B cell (primary cell): ENCODE measurements around the gene GUCY2D. TPM values are rescaled to one million over a fixed set of nuclear protein-coding genes. Genes with fewer than 3 reads are reported as not detected.

Experiments used
- ATAC-seq: fragments of 200-7000 bp; cut with Tn5 transposase; one replicate; pipeline ENCODE4 v1.10.0; 2021; ENCODE audit warnings: low read depth, mild to moderate bottlenecking, moderate number of reproducible peaks, moderate library complexity
- CTCF ChIA-PET: fragments of 350-600 bp; sonication (Branson Sonifier 250); formaldehyde crosslinking; loops from one replicate; lab custom pipeline; 2021; ENCODE audit warnings: antibody characterized with exemption, inconsistent platforms; lab: Charles Lee
- POLR2A ChIA-PET: fragments of 350-600 bp; sonication (Branson Sonifier 250); formaldehyde crosslinking; loops from one replicate; lab custom pipeline; 2021; ENCODE audit warnings: antibody characterized with exemption; lab: Charles Lee
- DNase-seq: peaks from one replicate; pipeline ENCODE4 v3.0.0; 2013
- H2AFZ ChIP-seq: 2 replicates; pipeline ENCODE4 v1.6.1; 2012; ENCODE audit warnings: mild to moderate bottlenecking, low read depth, low read length; ENCODE audit not compliant: insufficient read depth, poor library complexity, severe bottlenecking
- H3K27ac ChIP-seq, 2 donors: 1 replicate in 1 of 2; 2 replicates in 1 of 2; pipeline ENCODE4 v1.5.1; 2012 to 2013; ENCODE audit warnings: low read length in 2 of 2, mild to moderate bottlenecking in 2 of 2, moderate library complexity in 1 of 2
- H3K27me3 ChIP-seq, 4 experiments: fragments of 200-600 bp in 1 of 4; sonication (generic) in 1 of 4; replicated peaks in 1 of 4; 1 replicate in 2 of 4; 2 replicates in 2 of 4; pipeline versions ENCODE4 v1.6.1 to v1.7.0; 2013 to 2016; ENCODE audit warnings: low read length in 3 of 4, mild to moderate bottlenecking in 2 of 4, mixed read lengths in 1 of 4, moderate library complexity in 1 of 4; ENCODE audit not compliant: insufficient read depth in 4 of 4, control insufficient read depth in 3 of 4; ENCODE audit errors: control extremely low read depth in 1 of 4
- H3K36me3 ChIP-seq, 2 experiments: replicated peaks in 1 of 2; 1 replicate in 1 of 2; 2 replicates in 1 of 2; pipeline versions ENCODE4 v1.6.1 to v1.7.1; 2013; ENCODE audit warnings: low read length in 1 of 2; ENCODE audit not compliant: insufficient read depth in 2 of 2, control insufficient read depth in 1 of 2; ENCODE audit errors: control extremely low read depth in 1 of 2, extremely low read depth in 1 of 2
- H3K4me1 ChIP-seq, 2 donors: fragments of 200-600 bp in 1 of 2; sonication (generic) in 1 of 2; 1 replicate in 1 of 2; 2 replicates in 1 of 2; pipeline versions ENCODE4 v1.5.1 to v1.6.1; 2013 to 2017; ENCODE audit warnings: low read length in 2 of 2; ENCODE audit not compliant: control insufficient read depth in 2 of 2, insufficient read depth in 2 of 2
- H3K4me2 ChIP-seq: replicated peaks from 2 replicates; pipeline ENCODE3; 2012; ENCODE audit warnings: mild to moderate bottlenecking, low read depth, low read length; ENCODE audit not compliant: poor library complexity, severe bottlenecking
- H3K4me3 ChIP-seq, 5 experiments: fragments of 200-600 bp in 1 of 5; sonication (generic) in 1 of 5; 1 replicate in 3 of 5; 2 replicates in 2 of 5; pipeline versions ENCODE4 v1.5.1 to v1.7.0; 2011 to 2016; ENCODE audit warnings: low read length in 4 of 5, mild to moderate bottlenecking in 4 of 5, low read depth in 2 of 5, control low read depth in 1 of 5, moderate library complexity in 1 of 5; ENCODE audit not compliant: insufficient read depth in 1 of 5; ENCODE audit errors: control extremely low read depth in 1 of 5, extremely low read depth in 1 of 5
- H3K79me2 ChIP-seq: fragments of 200-600 bp; sonication (generic); one replicate; pipeline ENCODE4 v1.6.0; 2016; ENCODE audit warnings: low read length; ENCODE audit not compliant: control insufficient read depth, insufficient read depth
- H3K9ac ChIP-seq: fragments of 200-600 bp; sonication (generic); 2 replicates; pipeline ENCODE4 v1.6.1; 2017; ENCODE audit warnings: mild to moderate bottlenecking, low read length, moderate library complexity
- H3K9me3 ChIP-seq, 3 donors: one replicate each; pipeline versions ENCODE4 v1.6.1 to v1.7.1; 2013; ENCODE audit warnings: low read length in 2 of 3; ENCODE audit not compliant: control insufficient read depth in 2 of 3, insufficient read depth in 1 of 3; ENCODE audit errors: control extremely low read depth in 1 of 3
- H4K20me1 ChIP-seq: 2 replicates; pipeline ENCODE4 v1.6.0; 2012; ENCODE audit warnings: mild to moderate bottlenecking, low read length; ENCODE audit not compliant: insufficient read depth, control insufficient read depth, poor library complexity, severe bottlenecking
- H3K27ac Mint-ChIP-seq: one replicate; pipeline ENCODE4 v1.8.0; 2021; ENCODE audit warnings: mixed read lengths
- H3K27me3 Mint-ChIP-seq: one replicate; pipeline ENCODE4 v1.8.0; 2021; ENCODE audit warnings: mixed read lengths
- H3K4me1 Mint-ChIP-seq: one replicate; pipeline ENCODE4 v1.8.0; 2021; ENCODE audit warnings: mixed read lengths
- H3K4me3 Mint-ChIP-seq: one replicate; pipeline ENCODE4 v1.8.0; 2021; ENCODE audit warnings: mixed read lengths
- H3K9me3 Mint-ChIP-seq: one replicate; pipeline ENCODE4 v1.8.0; 2022; ENCODE audit warnings: mixed read lengths; ENCODE audit not compliant: insufficient read depth
- CTCF ChIP-seq: fragments of 200-600 bp; IDR thresholded peaks from one replicate; pipeline ENCODE4 v1.8.0; 2022; ENCODE audit warnings: antibody characterized with exemption, mild to moderate bottlenecking
- EZH2 ChIP-seq: IDR thresholded peaks from 2 replicates; pipeline ENCODE4 v1.6.1; 2012; ENCODE audit warnings: borderline replicate concordance, low read depth, mild to moderate bottlenecking, moderate library complexity, low read length; ENCODE audit not compliant: insufficient read depth, poor library complexity, severe bottlenecking
- WGBS: methylation state at CpG from one replicate; pipeline ENCODE4 v1.1.5; 2013; ENCODE audit warnings: missing lambda C conversion rate; ENCODE audit not compliant: insufficient coverage; 5-methylcytosine and 5-hydroxymethylcytosine counted together
- intact Hi-C: fragments of 100-400 bp; cut with micrococcal nuclease; formaldehyde crosslinking; loops from one replicate; pipeline ENCODE4 v1.10.0; 2022
- polyA plus RNA-seq: library from polyadenylated mRNA; depleted of rRNA; stranded (reverse); fragments of >200 nt; gene quantifications from 2 replicates; pipeline ENCODE4 v1.2.3, GENCODE V29; 2012
- total RNA-seq, 2 donors: library from RNA; stranded (reverse); fragments of 120-200 nt in 1 of 2; gene quantifications; 1 replicate in 1 of 2; 2 replicates in 1 of 2; pipeline versions ENCODE4 v1.2.3 to v1.2.4, GENCODE V29; 2013 to 2022

The GUCY2D gene
- total and polyA plus RNA-seq, 2 donors (not counting 1 experiment from before 2014, with no cell fraction given): not detected

GRCh38 chr17:8044819-8045810 lies 42.7 kb downstream of the GUCY2D start:
- Histone ChIP-seq H3K27ac (no peak overlapping the region), H3K9me3 (no peaks in the 10 kb centered on the region), H3K36me3 (no peaks in the 10 kb centered on the region), H3K4me2 (no peak overlapping the region), H2AFZ (no peak overlapping the region), H3K27me3 (peaks cover 0 to 6% (median 2%) of the 10 kb centered on the region in 4 experiments), H3K4me1 (no peaks in the 10 kb centered on the region), H4K20me1 (no peaks in the 10 kb centered on the region), H3K9ac (no peak overlapping the region), H3K4me3 (no peak overlapping the region), H3K79me2 (no peaks in the 10 kb centered on the region)
- TF ChIP-seq CTCF: no peak
- TF ChIP-seq EZH2: no peak
- H3K27me3 Mint-ChIP-seq: peaks cover 32% of the 10 kb centered on the region
- no peak for DNase-seq
- POLR2A ChIA-PET: no interaction called here
- WGBS: 89% methylated on average over 22 of the region's 24 CpGs
- H3K27ac Mint-ChIP-seq: no peak overlapping the region
- no peak overlapping the region for H3K4me3 Mint-ChIP-seq
- no peaks in the 10 kb centered on the region for H3K4me1 Mint-ChIP-seq
- CTCF ChIA-PET: interaction anchor here (0.8 to 0.9 kb wide), 2 partner anchors 16 to 65 kb away, joined by 3 read pairs; no protein-coding TSS in a partner anchor
- no peaks in the 10 kb centered on the region for H3K9me3 Mint-ChIP-seq
- ATAC-seq: no peak
- intact Hi-C loops: loop anchor here (5.0 kb wide), 1 partner anchor 303 kb away; no protein-coding TSS in a partner anchor
